ENCODE data around the gene PTGER2.

DNA sequence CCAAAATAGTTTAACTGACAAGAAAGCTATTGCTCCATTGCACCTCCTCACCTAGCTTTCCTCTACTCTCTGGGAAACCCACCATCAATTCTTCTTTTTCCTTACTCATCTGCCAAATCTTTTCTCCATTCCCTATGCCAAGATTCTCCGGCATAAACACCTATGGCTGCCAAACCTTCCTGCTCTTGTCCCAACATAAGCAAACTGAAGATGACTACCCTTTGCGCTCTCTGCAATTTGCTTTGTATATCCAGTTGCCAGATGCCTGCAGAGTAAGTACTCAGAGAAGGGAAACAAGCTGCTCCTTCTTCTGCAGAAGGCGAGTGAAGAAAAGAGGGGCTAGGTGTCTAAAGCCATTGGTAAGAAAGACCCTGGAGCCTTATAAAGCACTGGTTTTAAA is 11.5 kb downstream of the PTGER2 start:
- TF ChIP-seq CTCF (optimal IDR thresholded peaks at IDR 0.05 in 1 of 3, IDR thresholded peaks at IDR 0.05 in 1 of 3, conservative IDR thresholded peaks at IDR 0.05 in 1 of 3; ENCODE audit: extremely low read depth in 1 of 3, insufficient read depth in 2 of 3, low read length in 3 of 3) (no peak), EZH2 (IDR thresholded peaks at IDR 0.05; ENCODE audit: low read length) (no peak)

Measured in keratinocyte (primary cell).